Endothelial cell (in vitro differentiated cells): ENCODE data around the gene STRADA. TPM values are rescaled to one million over a fixed set of nuclear protein-coding genes. Genes with fewer than 3 reads are reported as not detected.

Source experiments
- DNase-seq: peaks from one replicate; pipeline ENCODE4 v3.0.0; 2021; ENCODE audit warnings: low spot score
- H3K27ac Mint-ChIP-seq: one replicate; pipeline ENCODE4 v1.8.0; 2021; ENCODE audit warnings: mixed read lengths, inconsistent platforms; ENCODE audit not compliant: unreplicated experiment
- H3K27me3 Mint-ChIP-seq: one replicate; pipeline ENCODE4 v1.8.0; 2021; ENCODE audit warnings: mild to moderate bottlenecking, moderate library complexity, mixed read lengths, inconsistent platforms; ENCODE audit not compliant: unreplicated experiment
- H3K36me3 Mint-ChIP-seq: one replicate; pipeline ENCODE4 v1.8.0; 2021; ENCODE audit warnings: mild to moderate bottlenecking, low read depth, mixed read lengths, inconsistent platforms; ENCODE audit not compliant: unreplicated experiment
- H3K4me1 Mint-ChIP-seq: one replicate; pipeline ENCODE4 v1.8.0; 2021; ENCODE audit warnings: mild to moderate bottlenecking, mixed read lengths, inconsistent platforms; ENCODE audit not compliant: unreplicated experiment
- H3K4me3 Mint-ChIP-seq: one replicate; pipeline ENCODE4 v1.8.0; 2021; ENCODE audit warnings: mild to moderate bottlenecking, mixed read lengths, inconsistent platforms; ENCODE audit not compliant: unreplicated experiment
- H3K9me3 Mint-ChIP-seq: one replicate; pipeline ENCODE4 v1.8.0; 2021; ENCODE audit warnings: mixed read lengths, inconsistent platforms; ENCODE audit not compliant: unreplicated experiment
- total RNA-seq: library from RNA; stranded (reverse); fragmentation: NEBNext Ultra II Directional; extraction: Animal tissue kit (Norgen Biotek cat#: 25700); gene quantifications from one replicate; pipeline ENCODE4 v1.2.1, GENCODE V29; 2021; ENCODE audit not compliant: unreplicated experiment
- TF ChIP-seq, protein P1 (sequence below): fragments of 200-600 bp; sonication (generic); IDR thresholded peaks from one replicate; pipeline ENCODE4 v1.5.0; 2021; ENCODE audit warnings: antibody characterized with exemption; ENCODE audit not compliant: unreplicated experiment

The STRADA gene
- total RNA-seq, 1 donor from 2014 or later: 51.8 TPM

- Mint-ChIP-seq H3K27ac (no peak overlapping the region), H3K9me3 (no peaks in the 10 kb centered on the region), H3K27me3 (peaks cover 3% of the 10 kb centered on the region), H3K4me1 (peaks cover 15% of the 10 kb centered on the region), H3K36me3 (peaks cover 37% of the 10 kb centered on the region), H3K4me3 (no peak overlapping the region)
- no peak for DNase-seq
- TF ChIP-seq, protein P1, sequence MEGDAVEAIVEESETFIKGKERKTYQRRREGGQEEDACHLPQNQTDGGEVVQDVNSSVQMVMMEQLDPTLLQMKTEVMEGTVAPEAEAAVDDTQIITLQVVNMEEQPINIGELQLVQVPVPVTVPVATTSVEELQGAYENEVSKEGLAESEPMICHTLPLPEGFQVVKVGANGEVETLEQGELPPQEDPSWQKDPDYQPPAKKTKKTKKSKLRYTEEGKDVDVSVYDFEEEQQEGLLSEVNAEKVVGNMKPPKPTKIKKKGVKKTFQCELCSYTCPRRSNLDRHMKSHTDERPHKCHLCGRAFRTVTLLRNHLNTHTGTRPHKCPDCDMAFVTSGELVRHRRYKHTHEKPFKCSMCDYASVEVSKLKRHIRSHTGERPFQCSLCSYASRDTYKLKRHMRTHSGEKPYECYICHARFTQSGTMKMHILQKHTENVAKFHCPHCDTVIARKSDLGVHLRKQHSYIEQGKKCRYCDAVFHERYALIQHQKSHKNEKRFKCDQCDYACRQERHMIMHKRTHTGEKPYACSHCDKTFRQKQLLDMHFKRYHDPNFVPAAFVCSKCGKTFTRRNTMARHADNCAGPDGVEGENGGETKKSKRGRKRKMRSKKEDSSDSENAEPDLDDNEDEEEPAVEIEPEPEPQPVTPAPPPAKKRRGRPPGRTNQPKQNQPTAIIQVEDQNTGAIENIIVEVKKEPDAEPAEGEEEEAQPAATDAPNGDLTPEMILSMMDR: no peak
Measured at GRCh38 chr17:63659850-63660249, 81.7 kb downstream of the STRADA start.

GRCh38 chr17:63658366-63658765 is 83.2 kb downstream of the STRADA start:
- Mint-ChIP-seq H3K27me3 (peaks cover 2% of the 10 kb centered on the region), H3K4me3 (no peak overlapping the region), H3K27ac (no peak overlapping the region), H3K36me3 (peaks cover 35% of the 10 kb centered on the region), H3K9me3 (no peaks in the 10 kb centered on the region), H3K4me1 (peaks cover 5% of the 10 kb centered on the region)
- TF ChIP-seq, protein P1: no peak
- DNase-seq: no peak

- H3K9me3 Mint-ChIP-seq: no peaks in the 10 kb centered on the region
- TF ChIP-seq, protein P1: no peak
- no peak for DNase-seq
- peaks cover 5% of the 10 kb centered on the region for H3K4me1 Mint-ChIP-seq
- H3K4me3 Mint-ChIP-seq: no peak overlapping the region
- no peak overlapping the region for H3K27ac Mint-ChIP-seq
- peaks cover 39% of the 10 kb centered on the region for H3K36me3 Mint-ChIP-seq
- H3K27me3 Mint-ChIP-seq: peaks cover 1% of the 10 kb centered on the region
Measured at GRCh38 chr17:63657786-63658185, 83.8 kb downstream of the STRADA start.

DNA sequence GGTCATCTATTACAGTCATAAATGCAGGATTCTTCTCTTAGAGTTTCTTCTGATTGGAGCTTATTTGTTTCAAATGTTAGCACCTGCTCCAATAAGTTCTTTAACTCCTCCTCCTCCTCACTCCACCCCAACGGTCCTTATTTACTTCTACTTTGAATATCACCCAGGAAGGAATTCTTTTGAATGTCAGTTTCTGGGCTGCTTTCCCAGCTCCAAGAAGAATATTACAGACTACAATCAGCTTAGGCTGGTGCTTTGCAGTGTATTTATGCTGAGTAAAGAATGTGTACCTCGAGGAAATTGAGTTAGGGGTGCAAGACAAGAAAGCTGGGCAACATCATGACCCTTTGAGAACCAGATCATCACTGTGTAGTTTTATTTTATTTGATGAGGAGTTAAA is 88.5 kb downstream of the STRADA start:
- TF ChIP-seq, protein P1: no peak
- no peak overlapping the region for H3K27ac Mint-ChIP-seq
- DNase-seq: no peak
- no peaks in the 10 kb centered on the region for H3K9me3 Mint-ChIP-seq
- no peak overlapping the region for H3K4me3 Mint-ChIP-seq
- H3K27me3 Mint-ChIP-seq: no peaks in the 10 kb centered on the region
- H3K4me1 Mint-ChIP-seq: peaks cover 2% of the 10 kb centered on the region
- peaks cover 38% of the 10 kb centered on the region for H3K36me3 Mint-ChIP-seq

Other genes starting within 250 kb of the STRADA start
- gene KCNH6, start 218.4 kb downstream of the STRADA start, total RNA-seq: 18.6 TPM
- gene DCAF7, start 191.3 kb downstream of the STRADA start, total RNA-seq: 123 TPM
- 19.4 TPM for gene TACO1, start 140.9 kb downstream of the STRADA start, total RNA-seq
- 112 TPM for gene MAP3K3, start 119.4 kb downstream of the STRADA start, total RNA-seq
- 132 TPM for gene LIMD2, start 41.7 kb downstream of the STRADA start, total RNA-seq
- 58.0 TPM for gene CCDC47, start 31.8 kb upstream of the STRADA start, total RNA-seq
- 110 TPM for gene DDX42, start 32.4 kb upstream of the STRADA start, total RNA-seq
- gene PSMC5, start 85.6 kb upstream of the STRADA start, total RNA-seq: 124 TPM
- 48.6 TPM for gene FTSJ3, start 85.9 kb upstream of the STRADA start, total RNA-seq
- gene SMARCD2, start 100.9 kb upstream of the STRADA start, total RNA-seq: 57.3 TPM
- not detected for gene CSH2, start 131.9 kb upstream of the STRADA start, total RNA-seq
- gene GH2, start 140.1 kb upstream of the STRADA start, total RNA-seq: not detected
- gene CSH1, start 154.8 kb upstream of the STRADA start, total RNA-seq: not detected
- gene CSHL1, start 169.5 kb upstream of the STRADA start, total RNA-seq: not detected
- not detected for gene GH1, start 177.0 kb upstream of the STRADA start, total RNA-seq
- 3.4 TPM for gene CD79B, start 190.5 kb upstream of the STRADA start, total RNA-seq
- gene SCN4A, start 231.1 kb upstream of the STRADA start, total RNA-seq: 0.95 TPM